A549 treated with Hydrocortisone at 1 μM for 4 hours (cell line): ENCODE results near the gene POC1B. TPM values are rescaled to one million over a fixed set of nuclear protein-coding genes. Genes with fewer than 3 reads are reported as not detected.

ENCODE experiments used
- total RNA-seq: library from RNA; stranded (reverse); fragments of 200-300 nt; extraction: Qiagen RNA extraction; gene quantifications from 5 replicates; pipeline ENCODE4 v1.2.3, GENCODE V29; 2022

POC1B gene
- total RNA-seq, result 17.2 to 23.9 TPM (median 21.9 TPM) in 5 replicates

DNA sequence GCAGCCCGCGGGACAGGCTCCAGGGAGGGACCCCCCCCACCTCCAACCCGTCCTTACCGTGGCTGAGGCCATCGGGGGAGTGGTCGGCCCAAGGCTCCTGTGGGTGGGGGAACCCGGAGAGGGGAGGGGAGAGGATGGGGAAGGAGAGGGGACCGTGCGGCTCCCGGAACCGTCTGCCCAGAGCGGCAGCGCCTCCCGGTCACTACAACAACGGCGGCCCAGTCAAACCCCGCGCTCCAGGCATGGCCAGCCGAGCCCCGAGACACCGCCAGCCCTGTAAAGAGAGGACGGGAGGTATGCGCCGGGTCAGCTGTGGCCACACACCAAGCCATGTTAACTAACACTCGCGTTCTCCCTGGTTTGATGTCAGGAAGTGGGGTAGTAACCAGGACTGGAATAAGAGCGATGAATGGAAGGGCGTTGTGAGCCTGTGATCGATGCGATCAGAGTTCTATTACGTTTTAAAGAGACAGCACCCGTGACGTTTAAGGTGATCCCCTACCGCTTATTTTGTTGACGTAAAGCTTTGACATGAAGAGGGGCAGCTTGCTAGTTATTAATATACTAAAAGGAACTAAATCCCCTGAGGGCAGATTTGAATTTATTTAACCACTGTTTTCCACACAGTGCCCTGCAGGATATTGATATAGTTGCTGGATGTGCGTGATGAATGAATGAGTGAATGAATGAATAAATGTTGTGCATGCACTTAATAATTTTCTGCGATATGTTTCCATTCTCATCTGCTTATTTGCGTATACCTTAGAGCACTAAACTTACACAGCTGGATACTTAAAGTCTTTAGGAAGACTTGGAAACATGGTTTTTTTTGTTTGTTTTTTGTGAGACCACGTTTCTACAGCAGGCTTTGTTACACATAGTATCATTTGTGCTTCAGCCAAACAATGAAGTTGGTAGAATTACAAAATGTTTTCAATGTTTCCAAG, at the start of gene POC1B:
Gene POC1B, minus strand, starts transcription at position 224 of the 947 bp plus-strand sequence. Its CDS starts 152 bp downstream, at position 72.

DNA sequence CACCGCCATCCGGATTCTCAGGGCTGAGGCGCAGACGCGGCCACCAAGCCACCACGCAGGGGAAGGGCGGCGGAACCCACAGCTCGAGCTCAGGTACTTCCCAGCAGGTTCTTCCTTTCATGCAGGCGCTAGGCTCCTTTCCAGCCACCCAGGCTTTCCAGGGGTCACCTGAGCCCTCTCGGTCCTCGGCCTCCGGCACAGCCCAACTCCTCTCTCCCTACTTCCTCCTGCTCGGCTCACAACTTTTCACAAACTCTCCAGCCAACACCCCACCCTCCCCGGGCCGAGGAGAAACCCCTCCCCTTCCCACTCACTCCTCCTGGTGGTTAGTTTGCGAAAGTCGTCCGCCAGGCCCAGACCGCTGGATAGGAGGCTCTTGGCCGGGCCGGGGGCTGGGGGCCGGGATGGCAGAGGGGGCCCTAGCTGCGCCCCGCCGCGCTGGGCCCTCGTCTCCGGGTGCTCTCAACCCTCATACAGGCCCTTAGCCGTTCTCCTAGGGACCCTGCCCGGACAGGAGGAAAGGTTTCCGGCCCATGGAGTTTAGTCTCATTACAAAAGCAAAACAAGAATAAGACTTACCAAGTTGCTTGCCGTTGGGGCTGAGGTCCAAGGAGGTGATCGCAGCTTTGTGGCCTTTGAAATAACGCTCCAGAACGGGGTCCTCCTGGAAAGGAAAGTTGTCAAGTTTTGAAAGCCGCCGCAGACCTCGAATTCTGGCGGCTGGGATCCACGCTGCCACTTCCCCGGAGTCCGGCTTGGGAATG, 1.1 kb downstream of the POC1B start, which contains the start of gene GALNT4:
Gene GALNT4, minus strand, starts transcription at position 256 of the 764 bp plus-strand sequence. Its CDS starts 247 bp downstream, at position 9.

Other genes with a start within 250 kb of the POC1B start
- 10.8 to 16.5 TPM (median 11.3 TPM) in 5 replicates for gene DUSP6, start 173.5 kb downstream of the POC1B start, total RNA-seq
- gene GALNT4, start 1.3 kb downstream of the POC1B start, total RNA-seq, result 10.6 to 19.4 TPM (median 14.9 TPM) in 5 replicates
- 49.4 to 64.3 TPM (median 51.4 TPM) in 5 replicates for gene ATP2B1, start 182.8 kb upstream of the POC1B start, total RNA-seq